SK-N-SH (cell line): ENCODE data around the gene HYAL2.

Experiments
- CTCF ChIP-seq: fragments of 200-600 bp; sonication (generic); IDR thresholded peaks from 2 replicates; pipeline ENCODE4 v1.6.1; 2017; ENCODE audit warnings: antibody characterized with exemption, mild to moderate bottlenecking, moderate library complexity
- GABPA ChIP-seq: IDR thresholded peaks from 2 replicates; pipeline ENCODE4 v1.4.0; 2012; ENCODE audit warnings: low read depth, mild to moderate bottlenecking
- GATA2 ChIP-seq: sonication (generic); formaldehyde crosslinking; IDR thresholded peaks from 2 replicates; pipeline ENCODE4 v1.5.0; 2020; ENCODE audit warnings: mild to moderate bottlenecking, missing genetic modification reagents
- MAX ChIP-seq: IDR thresholded peaks from 2 replicates; pipeline ENCODE4 v1.4.0; 2012; ENCODE audit warnings: low read depth
- POLR2AphosphoS5 ChIP-seq: IDR thresholded peaks from 2 replicates; pipeline ENCODE4 v1.6.1; 2012; ENCODE audit warnings: low read depth, low read length
- RFX5 ChIP-seq: IDR thresholded peaks from 2 replicates; pipeline ENCODE4 v1.6.1; 2012; ENCODE audit warnings: mild to moderate bottlenecking, improper control_type of control experiment, low read length
- TEAD4 ChIP-seq: IDR thresholded peaks from 2 replicates; pipeline ENCODE4 v1.4.0; 2012; ENCODE audit warnings: mild to moderate bottlenecking, borderline replicate concordance; ENCODE audit not compliant: insufficient read depth
- YY1 ChIP-seq: IDR thresholded peaks from 2 replicates; pipeline ENCODE4 v1.4.0; 2012; ENCODE audit warnings: low read depth, mild to moderate bottlenecking

- TF ChIP-seq YY1 (no peak), GATA2 (no peak), POLR2AphosphoS5 (no peak), RFX5 (no peak), GABPA (no peak), MAX (no peak), CTCF (no peak), TEAD4 (no peak)
These were observed 23.2 kb upstream of the HYAL2 start, which contains the start of gene ZMYND10 for GRCh38 chr3:50345586-50346234.
